NCI-H2107 (cell line): ENCODE measurements around the gene TEX22.

Experiments used
- DNase-seq: peaks from one replicate; lab custom pipeline; 2025; lab: John Stamatoyannopoulos, UW

The TEX22 gene

DNA sequence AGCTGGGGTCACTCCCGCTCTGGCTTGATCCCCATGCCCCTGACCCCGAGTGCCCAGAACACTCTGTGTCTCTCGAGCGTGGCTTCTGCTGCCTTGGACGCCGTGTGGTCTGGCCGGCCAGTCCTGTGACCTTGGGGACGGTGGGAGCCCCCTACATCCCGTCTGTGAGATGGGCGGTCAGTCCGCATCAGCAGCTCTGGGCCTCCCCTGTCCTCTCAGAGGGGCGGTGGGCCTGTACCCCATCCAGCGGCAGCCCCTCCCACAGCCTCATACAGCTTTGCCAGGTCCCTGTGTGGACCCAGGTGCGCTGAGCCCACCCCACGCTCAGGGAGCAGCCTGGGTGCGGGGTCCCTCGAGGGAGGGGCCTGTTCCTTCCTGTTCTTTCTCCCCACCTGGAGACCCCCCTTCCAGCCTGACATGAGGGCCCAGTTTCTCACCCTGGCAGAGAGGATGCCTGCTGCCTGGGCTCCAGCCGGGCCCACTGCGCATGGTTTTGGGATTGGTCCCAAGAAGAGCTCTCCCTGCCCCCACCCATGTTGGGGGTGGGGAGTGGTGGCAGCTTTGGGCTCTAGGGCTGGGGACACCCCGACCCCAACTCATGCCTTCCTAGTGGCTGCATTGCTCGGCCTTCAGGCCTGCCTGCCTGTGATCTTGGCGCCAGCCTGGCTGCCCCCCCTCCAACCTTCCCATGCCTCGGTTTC, 22.8 kb downstream of the TEX22 start:
- no peak for DNase-seq

DNA sequence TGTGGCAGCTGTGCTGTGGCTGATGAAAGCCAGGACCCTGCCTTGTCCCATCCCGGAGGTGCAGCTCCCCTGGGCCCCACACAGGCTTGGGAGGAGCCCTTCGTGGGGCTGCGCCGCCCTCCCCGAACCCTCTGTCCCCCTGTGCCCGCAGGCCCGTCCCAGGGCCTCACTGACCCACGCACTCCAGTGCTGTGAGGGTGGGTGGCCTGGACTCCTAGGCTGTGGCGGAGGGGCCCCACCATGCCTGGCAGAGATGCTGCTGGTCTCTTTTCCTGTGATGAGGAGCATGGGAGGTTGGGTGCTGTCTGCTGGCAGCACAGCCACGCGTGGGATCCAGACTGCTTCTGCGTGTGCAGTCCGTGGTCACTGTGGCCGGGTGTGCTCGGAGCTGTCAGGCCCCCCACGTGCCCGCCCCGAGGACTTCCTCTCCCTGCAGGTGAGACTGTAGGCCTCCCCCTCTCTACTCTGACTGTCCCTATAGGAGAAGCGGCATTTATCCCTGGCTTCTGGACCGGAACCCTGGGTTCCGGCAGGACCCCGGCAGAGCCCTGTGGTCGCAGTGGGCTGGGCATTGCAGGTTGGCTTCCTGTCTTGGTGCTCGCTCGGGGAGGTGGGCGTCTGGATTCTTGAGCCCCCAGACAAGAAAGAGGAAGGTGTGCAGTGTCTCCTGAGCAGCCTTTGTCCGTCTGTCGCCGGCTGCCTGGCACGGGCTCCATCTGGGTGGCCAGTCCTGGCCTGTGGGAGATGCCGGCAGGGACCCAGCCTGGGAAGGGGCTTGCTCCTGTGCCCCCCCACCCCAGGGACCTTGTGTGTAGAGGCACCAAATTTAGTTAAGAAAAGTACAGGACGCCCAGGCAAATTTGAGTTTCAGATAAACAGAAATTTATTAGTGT, 23.6 kb downstream of the TEX22 start:
- DNase-seq = no peak

DNA sequence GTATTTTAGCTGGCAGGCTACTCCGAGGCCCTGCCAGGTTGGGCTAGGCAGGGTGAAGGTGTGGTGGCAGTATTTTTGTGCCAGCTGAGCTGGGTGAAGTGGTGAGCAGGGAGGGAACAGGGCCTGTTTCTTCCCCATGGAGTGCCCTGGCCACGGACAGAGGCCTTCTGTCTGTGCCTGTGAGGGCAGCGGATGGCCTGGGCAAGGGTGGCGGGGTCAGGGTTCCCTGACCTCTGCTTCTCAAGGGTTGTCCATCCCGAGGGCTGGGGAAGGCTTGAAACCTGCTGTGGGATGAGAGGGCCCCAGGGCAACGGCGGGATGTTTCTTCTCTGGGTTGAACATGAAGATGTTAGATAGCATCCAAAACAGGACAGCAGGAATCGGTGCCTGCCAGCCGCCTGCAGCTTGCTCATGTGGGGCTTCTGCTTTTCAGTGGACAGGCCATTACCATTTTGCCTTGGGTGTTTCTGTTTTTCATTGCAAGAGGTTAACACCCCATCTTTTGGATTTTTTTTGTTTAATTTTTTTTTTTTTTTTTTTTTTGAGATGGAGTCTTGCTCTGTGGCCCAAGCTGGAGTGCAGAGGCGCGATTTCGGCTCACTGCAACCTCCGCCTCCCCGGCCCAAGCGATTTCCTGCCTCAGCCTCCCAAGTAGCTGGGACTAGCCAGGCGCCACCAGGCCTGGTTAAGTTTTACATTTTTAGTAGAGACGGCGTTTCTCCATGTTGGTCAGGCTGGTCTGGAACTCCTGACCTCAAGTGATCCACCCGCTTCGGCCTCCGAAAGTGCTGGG, 24.6 kb downstream of the TEX22 start:
- DNase-seq = no peak

DNA sequence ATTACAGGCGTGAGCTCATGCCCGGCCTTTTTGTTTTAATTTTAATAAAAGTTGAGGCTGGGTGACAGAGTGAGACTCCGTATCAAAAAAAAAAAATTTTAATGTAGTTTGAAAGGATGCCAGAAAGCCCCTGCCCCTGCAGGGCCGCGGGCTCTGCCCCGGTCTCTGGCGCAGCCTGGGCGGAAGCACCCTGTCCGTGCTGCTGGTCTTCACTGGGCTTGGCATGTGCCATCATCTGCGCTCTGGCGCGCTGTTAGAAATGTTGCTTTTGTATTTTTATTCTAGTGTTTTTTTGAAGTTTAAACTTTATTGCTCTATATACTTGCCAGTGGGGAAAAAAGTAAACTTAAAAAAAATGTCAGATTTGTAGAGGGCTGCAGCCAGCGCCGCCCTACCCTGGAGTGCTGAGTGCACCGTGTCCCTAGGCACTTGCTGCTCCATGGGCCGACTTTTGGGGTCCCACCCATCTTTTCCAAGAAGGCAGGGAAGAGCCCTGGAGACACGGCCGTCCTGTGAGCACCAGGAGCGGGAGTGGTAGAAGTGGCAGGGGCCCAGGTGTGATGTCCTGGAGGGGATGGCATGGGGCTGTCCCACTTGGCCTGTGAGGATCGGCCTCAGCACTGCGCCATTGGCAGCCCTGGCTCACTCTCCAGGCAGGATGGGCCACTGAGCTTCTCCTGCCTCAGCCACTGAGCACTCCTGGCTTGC, 25.3 kb downstream of the TEX22 start:
- no peak for DNase-seq

DNA sequence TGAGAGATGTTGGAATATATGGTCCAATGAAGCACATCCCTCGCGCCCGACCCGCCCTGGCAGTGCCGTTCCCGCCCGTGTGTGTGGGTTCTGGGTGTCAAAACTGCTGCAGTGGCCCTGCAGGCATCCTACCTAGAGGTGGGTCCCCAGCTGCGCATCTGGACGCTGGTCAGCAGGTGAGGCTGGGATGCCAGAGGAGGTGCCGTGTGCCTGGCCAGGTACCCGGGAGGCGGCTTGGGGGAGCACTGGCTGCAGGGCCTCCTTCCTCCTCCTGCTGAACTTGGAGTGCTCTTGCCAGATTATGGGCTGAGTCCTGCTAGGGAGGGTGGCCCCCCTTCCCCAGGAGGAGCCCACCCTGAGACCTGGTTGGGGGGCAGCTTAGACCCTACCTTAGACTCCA, 26.5 kb downstream of the TEX22 start:
- DNase-seq = no peak

DNA sequence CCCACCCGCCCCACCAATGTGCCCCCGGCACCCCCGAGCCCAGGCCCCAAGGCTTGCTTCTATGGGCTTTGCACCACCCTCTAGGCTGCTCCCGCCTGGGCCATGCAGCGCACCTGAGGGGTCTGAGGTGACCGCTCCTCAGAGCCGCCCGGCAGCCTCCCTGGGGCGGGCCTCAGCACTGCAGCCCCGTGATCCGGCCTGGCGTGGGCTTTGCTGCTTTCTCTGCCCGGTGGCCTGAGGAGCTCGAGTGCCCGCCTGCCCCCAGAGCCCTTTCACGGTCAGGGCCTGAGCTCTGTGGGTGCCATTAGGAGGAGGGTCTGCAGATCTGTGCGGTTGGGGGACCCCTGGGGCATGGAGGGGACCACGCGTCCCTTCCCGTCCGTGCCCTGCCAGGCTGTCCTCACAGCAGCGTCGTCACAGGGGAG, 27.5 kb downstream of the TEX22 start:
- DNase-seq = no peak

DNA sequence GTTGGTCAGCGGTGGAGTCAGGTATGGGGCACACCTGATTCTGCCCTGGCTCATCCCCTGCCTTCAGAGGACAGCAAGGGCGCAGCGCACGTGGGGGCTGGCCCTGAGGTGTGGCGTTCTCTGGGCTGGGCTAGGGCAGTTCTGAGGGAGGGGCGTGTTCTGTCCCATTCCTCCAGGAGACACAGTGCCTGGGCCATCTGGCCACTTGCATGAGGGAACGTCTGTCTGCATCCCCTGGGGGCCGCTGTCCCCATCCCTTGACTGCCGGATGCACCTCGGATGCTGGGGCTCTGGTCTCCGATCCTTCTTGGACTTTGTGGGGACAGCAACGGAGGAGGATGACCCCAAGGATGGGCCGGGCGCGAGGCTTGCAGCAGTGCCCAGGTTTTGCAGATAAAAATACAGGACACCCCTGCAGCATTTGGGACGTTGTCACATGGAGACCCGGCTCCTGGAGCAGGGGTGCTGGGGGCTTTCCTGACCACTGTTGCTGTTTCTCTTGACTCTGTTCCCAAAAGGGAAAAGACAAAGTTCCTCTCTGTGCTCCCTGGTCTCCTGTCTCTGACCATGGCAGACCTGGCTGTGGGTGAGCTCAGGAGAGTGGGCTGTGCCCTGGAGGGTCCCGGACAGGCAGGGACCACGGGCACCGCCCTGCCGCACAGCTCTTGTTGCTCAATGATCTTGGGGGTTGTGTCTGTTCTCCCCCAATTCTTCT, 28.2 kb downstream of the TEX22 start:
- no peak for DNase-seq

DNA sequence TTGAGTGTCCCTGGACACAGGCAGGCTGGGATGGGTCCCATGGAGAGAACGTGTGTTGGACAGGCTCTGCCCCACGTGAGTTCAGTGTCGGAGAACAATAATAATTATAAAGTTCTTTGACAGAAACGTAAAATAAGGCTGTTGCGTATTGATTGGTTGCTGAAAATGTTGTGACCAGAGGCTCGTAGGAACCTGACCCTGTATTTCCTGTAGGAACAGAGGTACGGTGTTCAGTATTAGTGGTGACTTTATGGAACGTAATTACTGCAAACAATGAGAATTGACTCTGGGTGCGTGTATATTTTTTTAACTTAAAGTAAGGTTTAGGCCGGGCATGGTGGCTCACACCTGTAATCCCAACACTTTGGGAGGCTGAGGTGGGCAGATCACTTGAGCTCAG, 29.1 kb downstream of the TEX22 start:
- DNase-seq = no peak

DNA sequence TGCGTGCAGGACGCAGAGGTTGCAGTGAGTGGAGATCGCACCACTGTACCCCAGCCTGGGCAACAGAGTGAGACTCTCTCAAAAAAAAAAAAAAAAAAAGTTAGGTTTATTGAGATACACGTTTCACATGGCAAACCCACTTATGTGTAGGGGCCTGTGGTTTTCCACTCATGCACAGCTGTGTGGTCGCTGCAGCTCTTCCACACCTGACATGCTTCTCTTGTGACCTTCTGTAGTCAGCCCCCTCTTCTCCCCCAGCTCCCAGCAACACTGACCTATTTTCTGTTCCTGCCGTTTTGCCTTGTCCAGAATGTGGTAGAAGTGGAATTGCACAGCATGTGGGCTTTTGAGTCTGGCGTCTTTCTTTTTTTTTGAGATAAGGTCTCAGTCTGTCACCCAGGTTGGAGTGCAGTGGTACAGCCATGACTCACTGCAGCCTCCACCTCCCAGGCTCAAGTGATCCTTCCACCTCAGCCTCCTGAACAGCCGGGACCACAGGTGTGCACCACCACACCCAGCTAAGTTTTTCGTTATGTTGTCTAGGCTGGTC, 29.7 kb downstream of the TEX22 start:
- DNase-seq = no peak

DNA sequence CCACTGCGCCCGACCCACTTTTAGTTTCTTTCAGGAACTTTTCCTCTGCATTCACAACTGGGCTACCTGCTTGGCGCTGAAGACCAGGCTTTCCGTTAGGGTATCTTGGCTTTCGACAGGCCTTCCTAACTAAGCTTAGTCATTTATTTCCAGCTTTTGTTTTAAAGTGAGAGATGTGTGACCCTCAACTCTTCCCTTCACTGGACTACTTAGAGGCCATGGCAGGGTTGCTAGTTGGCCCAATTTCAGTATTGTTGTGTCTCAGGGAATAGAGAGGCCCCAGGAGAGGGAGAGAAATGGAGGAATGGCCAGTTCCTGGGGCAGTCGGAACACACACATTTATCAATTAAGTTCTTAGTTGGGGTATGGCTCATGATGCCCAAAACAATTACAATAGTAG, 31.7 kb downstream of the TEX22 start:
- DNase-seq = no peak

DNA sequence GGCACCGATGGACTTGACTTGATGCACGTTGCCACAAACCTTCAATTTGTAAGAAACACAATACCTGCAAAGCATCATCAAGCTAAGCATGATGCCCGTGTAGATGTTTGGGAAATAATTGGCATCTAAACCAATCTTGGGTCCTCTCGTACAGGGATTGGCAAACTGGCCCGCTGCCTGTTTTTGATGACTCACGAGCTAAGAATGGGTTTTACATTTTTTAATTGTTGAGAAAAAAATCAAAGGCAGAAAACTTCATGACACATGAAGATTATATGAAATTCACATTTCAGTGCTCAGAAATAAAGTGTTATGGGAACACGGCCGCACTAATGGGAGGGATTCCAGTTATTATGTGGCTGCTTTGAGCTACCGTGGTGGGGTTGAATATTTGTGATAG, 32.2 kb downstream of the TEX22 start:
- no peak for DNase-seq

DNA sequence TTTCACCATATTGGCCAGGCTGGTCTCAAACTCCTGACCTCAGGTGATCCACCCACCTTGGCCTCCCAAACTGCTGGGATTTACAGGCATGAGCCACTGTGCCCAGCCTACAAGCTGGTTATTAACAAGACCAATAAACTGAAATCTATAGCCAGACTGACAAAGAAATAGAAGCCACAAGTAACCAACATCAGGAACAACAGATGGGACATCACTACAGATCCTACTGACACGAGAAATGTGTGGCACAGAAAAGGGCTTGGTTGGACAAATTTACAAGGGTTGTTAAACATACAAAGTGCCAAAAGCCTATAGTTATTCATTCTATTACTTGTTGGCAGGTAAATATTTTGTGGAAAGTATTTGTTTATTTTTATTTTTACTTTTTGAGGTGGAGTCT, 32.9 kb downstream of the TEX22 start:
- DNase-seq = no peak

DNA sequence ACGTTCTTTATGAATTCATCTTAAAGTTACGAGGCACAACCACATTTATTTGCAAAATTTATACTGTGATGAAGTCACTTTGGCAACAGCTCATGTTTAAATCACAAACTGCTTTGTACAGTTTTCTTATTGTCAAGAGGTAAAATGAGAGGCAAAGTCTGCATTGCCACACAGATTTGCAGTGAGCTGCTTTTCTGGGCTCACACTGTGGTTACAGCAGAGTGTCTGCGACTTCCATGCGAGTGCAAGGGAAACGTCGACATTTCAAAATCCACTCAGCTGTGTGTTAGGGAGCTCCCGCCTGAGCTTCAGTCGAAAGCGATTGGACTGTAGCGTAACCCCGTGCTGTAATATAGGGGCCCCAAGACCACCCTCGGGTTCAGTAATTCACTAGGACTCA, 34.3 kb downstream of the TEX22 start:
- no peak for DNase-seq

DNA sequence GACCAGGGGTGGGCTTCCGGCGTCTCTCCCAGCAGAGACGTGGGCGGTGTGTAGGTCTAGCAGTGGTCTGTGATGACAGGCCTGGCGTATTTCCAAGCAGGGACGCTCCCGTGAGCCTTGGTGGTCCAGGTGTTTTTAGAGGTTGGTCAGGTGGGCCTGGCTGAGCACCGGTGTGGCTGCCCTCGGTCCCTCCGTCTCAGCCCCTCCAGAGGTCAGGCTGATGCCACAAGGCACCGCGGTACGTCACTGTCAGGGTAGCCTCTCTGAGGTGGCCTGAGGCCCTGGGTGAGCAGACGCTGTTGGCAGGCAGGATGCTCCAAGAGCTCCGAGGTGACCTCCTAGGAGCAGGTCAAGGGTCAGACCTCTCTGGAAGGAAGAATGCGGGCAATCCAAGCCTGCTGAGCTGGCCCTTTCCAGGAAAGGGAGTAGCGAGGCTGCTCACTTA, 34.8 kb downstream of the TEX22 start:
- no peak for DNase-seq

DNA sequence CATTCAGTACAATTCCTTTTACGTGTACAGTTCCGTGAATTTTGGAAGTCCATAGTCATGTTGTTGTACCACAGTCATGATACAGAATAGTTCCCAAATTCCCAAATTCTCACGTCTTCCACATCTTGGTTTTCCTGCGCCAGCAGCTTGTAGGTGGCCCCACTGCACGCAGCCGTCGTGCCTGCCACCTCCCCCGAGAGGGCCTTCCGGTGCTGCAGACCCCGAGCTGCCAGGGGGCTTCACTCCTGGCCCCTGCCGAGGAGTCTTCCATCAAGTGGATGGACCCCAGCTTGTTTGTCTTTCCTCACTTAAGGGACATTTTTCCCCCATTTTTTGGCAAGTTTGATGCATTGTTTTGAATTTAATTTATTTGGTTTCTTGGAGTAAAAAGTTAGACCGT, 38.1 kb downstream of the TEX22 start:
- DNase-seq = no peak

DNA sequence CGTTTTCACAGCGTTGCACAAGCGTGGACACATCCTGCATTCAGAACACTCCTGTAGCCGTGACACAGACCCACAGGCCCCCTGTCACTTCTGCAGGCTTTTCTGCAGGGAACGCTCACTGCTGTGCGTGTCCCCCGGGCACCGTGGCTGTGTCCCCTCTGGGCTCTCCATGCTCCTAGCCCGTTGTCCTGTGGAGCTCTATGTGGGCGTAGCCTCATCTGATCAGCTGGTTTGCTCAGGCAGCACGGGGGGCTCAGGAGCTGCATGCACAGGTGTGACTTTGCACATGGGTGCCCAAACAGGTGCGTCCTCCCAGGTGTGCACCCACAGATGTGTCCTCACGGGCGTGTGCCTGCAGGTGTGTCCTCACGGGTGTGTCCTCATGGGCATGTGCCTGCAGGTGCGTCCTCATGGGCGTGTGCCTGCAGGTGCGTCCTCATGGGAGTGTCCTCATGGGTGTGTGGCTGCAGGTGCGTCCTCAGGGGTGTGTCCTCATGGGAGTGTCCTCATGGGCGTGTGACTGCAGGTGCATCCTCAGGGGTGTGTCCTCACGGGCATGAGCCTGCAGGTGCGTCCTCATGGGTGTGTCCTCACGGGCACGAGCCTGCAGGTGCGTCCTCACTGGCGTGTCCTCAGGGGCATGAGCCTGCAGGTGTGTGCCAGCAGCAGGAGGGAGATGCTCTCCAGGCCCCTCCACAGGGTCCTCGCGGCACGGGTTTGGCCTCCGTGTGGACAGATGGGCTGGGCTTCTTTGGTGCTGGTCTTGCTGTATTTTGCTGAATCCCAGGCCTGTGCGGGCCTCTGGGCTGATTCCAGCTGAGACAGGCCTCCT, 38.8 kb downstream of the TEX22 start:
- no peak for DNase-seq

DNA sequence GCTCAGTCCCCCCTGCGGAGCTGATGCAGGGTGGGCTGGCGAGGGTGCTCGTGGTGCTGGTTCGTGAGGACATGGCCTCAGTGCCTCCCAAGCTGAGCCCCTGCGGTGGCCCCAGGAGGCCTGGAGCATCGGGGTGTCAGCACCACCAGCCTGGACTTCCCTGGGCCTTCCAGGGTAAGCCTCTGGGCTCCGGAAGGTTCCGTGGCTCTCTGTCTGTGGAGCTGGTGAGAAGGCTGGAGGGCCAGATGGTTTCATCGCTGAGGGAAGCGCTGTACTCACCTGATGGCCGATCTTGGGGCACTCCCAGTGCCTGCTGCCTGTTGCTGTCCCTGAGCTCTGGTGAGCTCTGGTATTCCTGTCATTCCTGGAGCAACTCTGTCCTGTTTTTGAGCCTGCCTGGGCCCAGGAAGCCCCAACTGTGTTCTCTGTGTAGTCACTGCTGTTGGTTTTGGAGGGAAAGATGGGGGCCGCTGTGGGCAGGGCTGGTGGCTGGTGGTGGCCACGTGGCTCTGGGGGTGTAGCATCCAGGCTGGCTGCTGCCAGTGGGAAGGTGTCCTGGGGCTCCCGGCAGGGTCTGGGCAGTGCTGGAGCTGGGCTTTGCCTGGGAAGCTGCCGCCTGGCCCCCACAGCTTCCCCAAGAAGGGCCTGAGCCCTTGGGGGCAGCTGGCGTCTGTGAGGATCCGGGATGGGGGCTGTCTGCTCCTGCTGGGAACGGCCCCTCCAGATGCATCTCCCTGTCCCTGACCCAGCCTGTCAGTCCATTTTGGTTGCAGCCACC, 39.6 kb downstream of the TEX22 start:
- DNase-seq = no peak

DNA sequence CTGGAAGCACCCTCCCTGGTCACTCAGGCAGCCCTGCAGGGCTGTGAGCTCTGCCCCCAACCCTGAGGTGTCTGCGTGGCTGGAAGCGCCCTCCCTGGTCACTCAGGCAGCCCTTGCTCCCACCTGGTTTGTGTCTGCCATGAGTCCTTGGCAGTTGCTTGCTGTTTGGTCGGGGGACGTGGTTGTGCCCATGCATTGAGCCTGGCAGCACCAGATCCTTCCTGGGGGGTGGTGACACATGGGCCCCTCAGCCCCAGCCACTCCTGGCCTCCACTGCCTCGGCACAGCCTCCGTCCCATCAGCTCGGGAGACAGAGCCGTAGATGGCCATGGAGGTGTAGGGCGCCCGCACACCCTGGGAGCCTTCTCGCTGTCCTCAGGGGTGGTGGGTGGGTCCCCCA, 40.8 kb downstream of the TEX22 start:
- no peak for DNase-seq
